NCI-H2107 treated with DMSO at 0.1 percent for 48 hours (cell line): ENCODE measurements around the gene NUDT13.

Experiments
- DNase-seq: peaks from one replicate; lab custom pipeline; 2025; ENCODE audit not compliant: unreplicated experiment; lab: John Stamatoyannopoulos, UW

NUDT13 gene

DNA sequence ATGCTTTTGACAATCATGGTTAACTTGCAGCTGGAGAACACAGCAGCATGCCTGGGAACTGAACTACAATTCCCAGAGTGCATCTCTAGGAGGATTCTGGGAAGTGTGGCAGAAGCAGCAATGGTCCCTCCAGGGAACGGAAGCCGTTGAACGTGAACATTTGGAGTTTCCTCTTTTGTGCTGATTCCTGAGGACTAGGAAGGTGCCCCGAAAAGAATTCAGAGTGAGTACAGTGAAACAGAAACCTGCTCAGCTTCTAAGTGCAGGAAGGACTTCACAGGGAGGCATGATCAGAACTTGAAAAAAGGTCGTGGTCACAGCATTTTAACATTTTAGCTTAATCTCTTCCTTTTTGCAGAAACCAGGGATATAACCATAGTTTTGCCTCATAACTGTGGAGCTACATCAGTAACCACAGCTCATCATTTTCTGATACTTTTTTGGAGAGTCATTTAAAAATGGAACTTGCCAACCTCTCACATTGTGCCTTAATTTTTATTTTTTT is at the start of gene NUDT13:
NUDT13 (plus strand) TSS at position 111 of the 505 bp plus-strand sequence. CDS start 3,911 bp downstream, outside the sequence.
- DNase-seq: no peak

DNA sequence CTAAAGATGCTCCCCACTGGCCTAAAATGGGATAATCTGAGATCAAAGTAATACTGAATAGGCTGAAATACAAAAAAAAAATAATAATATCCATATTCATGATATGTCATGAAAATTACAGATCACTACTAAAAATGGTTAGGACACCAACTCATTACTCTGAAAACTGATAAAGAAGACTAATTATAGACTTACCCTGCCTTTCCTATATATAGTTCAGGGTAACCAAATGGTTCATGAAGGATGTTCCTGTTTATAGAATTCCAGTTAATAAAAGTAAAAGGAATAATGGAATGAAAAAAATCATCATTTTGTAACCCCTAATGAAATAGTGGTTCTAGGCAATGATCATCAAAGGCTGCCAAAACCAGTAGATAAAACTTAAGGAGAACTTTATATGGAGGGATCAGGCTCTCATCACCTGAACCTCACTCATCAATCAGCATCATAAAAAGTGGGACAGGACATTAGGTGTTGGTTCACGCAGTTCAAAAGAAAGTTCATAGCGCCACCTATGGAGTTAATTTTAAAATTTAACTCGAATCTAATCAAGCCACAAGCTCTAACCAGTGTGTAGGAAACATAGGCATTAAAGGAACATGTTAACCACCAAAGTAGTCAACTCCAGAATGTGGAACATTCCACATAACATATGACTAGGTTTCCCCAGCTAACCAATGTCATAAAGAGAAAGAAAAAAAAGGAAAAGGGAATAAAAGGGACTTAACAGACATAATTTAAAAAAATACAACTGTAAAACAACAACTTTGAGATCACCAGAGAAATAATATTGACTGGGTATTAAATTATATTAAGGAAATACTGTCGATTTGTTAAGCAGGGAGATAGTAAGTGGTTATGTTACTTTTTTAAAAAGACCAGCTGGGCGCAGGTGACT is 49.3 kb upstream of the NUDT13 start:
- peak; percentile 6 for DNase-seq

DNA sequence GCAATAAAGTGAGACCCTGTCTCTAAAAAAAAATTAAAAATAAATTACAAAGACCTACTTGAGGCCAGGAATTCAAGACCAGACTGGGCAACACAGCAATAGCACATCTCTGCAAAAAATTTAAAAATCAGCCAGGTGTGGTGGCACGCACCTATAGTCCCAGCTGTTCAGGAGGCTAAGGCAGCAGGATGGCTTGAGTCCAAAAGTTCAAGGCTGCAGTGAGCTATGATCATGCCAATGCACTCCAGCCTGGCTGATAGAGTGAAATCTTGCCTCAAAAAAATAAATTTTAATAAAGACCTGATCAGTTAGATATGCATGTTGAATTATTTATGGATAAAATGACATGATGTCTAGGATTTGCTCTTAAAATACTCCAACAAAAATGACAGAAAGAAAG is 48.5 kb upstream of the NUDT13 start:
- no peak for DNase-seq

DNA sequence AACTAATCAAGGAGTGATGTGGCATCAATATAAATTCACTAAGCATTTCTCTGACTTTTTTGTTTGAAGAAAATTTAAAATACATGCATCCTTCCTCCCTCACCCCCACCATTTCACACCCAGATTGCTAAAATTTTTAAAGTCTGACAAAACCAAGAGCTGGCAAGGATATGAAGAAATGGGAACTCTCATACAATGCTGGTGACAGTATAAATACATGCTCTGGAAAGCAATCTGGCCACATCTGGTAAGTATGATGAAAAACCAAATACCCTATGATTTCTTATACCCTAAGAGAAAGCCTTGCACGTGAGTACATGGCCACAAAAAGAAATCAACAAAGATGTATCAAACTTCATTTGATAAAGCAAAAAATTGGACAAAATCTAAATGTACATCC is 44.8 kb upstream of the NUDT13 start:
- DNase-seq: no peak

DNA sequence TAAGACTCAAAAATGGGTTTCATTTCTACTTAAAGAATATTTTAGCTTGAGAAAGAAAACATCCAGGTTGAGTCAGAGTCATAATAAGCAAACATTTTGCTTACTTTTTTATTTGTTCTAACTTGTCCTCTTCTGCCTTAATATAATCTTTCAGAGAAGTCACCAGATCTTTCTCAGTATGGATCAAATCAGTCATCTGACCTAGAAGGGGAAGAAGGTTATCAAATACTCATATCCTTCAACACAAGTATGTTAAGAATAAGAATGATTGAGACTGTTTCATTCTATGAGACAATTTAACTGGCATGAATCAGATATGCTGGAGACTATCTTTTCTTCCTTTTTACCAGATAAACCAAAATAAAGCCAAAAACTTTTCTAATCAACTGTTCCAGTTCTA is 36.6 kb upstream of the NUDT13 start:
- DNase-seq: no peak

DNA sequence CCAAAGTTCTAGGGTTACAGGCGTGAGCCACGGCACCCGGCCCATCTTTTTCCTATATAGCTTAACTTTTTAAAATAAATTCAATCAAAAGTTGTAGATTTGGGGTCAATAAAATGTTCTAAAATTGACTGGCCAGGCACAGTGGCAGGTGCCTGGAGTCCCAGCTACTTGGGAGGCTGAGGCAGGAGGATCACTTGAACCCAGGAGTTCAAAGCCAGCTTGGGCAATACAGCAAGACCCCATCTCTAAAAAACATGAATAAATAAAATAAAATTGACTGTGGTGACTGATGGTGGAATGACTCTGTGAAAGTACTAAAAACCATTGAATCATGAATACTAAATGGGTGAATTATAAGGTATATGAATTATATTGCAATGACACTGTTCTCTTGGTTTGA is 34.4 kb upstream of the NUDT13 start:
- DNase-seq: no peak

DNA sequence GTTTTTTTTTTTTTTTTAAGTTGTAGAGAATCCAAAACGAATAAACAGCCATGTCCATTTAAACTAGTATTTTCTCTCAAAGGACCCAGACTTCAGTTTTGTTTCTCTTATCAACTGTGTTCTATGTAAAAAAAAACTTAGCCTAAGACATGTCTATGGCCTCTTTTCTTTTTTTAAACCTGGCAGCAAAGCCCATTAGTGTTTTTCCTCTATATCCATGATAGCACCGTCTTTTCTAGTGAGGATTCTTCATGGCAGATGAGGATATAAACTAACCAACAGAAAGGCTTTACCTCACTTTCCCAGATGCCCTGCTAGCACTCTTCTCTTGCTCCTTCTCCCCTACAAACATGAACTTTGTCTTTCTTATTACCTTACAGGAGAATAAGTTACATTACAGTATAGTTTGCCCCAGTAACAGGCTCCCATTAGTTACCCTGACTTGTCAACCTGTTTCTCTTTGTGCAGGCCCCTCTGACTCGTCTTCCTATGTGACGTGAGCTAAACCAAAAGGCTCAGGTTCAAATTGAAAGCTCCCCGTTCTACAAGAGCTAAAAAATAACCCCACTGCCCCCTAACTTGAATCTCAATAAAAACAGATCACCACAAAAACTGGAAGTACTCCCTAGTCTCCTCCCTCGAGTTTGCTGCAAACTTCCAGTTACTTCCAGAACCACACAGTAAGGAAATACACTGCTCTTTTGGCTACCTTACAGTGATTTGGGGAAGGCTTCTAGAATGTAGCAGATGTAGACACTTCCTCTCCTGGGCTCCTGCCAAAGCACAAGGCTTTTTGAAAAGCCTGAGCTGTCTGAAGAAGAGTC is 33.7 kb upstream of the NUDT13 start:
- DNase-seq: no peak

DNA sequence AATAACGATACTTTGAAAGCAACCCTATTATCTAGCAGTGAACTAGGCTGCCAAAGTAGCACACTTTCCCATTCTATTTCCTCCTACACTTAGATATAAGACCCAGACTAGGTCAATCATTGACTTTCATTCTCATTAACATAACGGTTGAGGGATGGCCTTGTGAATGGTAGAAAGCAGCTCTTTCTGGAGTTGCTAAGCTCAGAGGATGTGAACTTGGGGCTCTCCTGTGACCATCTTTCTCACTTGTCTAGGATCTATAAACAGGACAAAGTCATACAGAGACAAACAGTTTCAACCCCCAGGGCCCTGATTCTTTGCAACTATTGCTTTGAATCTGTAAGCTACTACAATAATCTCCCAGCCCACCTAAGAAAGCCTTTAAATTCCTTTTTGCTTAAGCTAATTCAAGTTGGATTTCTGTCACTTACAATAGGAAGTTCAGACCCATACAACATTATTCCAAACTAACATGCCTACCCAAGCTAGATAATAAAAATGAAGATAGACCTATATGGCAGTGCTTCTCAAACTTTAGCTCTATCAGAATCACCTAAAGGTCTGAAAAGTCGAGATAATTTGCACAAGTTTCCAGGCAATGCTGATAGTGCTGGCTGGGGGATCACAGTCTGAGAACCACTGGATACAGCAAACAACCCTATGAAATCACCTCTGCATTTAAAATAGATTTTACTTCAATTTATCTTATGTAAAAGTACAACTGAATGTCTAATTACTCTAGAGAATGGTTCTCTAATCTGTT is 30.3 kb upstream of the NUDT13 start:
- no peak for DNase-seq

DNA sequence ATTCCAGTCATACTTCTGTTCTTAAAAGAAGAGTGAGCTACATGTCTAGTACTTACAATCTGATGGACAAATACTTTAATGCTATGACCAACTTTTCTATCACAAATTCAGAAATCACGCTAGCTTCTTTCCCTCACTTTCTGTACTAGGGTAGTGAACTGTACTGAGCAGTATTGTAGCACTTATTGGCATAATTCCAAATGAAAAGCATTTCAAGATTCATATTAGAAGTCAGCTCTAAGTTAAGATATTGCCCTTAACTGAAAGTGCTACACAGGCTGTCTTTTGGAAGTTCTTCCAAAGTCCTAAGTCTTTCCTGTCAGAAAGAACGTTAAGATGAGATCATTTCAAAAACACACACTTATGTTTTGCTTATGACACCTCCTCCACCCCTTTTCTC is 27.0 kb upstream of the NUDT13 start:
- DNase-seq: no peak

DNA sequence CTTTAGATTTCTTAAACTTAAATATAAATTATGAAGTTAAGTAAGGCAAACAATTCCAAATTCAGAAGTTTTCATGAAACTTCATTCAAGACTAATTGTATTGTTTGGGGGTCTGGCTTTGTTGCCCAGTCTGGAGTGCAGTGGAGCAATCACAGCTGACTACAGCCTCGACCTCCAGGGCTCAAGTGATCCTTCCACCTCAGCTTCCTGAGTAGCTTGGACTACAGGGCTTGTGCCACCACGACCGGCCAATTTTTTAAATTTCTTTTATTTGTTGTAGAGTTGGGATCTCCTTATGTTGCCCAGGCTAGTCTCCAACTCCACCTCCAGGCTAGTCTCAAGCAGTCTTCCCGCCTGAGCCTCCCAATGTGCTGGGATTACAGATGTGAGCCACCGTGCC is 26.0 kb upstream of the NUDT13 start:
- DNase-seq: no peak

DNA sequence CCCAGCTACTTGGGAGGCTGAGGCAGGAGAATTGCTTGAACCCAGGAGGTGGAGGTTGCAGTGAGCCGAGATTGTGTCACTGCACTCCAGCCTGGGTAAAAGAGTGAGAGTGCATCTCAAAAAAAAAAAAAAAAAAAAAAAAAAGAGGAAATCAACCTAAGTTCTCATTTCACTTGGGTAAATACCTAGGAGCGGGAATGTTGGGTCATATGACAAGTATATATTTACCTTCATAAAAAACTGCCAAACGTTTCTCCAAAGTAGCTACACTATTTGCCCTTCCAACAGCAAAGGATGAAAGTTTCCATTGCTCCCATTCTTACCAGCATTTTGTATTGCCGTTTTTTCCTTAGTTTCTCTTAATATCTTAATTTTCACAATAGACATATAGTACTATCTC is 23.4 kb upstream of the NUDT13 start:
- DNase-seq: no peak

DNA sequence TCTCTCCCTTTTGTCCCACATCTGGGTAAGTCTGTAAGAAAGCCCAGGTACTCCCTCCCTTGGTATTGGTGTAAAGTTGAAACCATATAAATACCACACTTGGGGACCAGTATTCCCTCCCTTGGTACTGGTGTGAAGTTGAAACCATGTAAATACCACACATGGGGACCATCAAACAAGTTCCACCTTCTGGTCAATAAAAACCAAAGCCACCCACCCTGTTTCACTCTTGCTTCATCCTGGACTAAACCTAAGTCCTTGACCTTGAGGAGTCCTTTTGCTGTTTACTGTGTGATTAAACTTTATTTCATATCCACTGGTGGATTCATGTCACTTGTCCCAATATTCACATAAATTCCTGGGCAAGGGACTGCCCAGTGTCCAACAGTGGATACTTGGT is 22.0 kb upstream of the NUDT13 start:
- DNase-seq: no peak

DNA sequence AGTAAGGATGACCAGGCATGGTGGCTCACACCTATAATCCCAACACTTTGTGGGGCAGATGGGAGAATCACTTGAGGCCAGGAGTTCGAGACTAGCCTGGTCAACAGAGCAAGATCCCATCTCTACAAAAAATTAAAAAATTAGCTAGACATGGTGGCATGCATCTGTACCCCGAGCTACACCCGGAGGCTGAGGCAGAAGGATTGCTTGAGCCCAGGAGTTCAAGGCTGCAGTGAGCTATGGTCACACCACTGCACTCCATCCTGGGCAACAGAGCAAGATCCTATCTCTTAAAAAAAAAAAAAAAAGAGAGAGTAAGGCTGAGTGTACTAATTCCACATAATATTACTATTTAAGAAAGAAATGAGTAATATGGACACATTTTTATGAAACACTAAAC is 17.4 kb upstream of the NUDT13 start:
- no peak for DNase-seq

DNA sequence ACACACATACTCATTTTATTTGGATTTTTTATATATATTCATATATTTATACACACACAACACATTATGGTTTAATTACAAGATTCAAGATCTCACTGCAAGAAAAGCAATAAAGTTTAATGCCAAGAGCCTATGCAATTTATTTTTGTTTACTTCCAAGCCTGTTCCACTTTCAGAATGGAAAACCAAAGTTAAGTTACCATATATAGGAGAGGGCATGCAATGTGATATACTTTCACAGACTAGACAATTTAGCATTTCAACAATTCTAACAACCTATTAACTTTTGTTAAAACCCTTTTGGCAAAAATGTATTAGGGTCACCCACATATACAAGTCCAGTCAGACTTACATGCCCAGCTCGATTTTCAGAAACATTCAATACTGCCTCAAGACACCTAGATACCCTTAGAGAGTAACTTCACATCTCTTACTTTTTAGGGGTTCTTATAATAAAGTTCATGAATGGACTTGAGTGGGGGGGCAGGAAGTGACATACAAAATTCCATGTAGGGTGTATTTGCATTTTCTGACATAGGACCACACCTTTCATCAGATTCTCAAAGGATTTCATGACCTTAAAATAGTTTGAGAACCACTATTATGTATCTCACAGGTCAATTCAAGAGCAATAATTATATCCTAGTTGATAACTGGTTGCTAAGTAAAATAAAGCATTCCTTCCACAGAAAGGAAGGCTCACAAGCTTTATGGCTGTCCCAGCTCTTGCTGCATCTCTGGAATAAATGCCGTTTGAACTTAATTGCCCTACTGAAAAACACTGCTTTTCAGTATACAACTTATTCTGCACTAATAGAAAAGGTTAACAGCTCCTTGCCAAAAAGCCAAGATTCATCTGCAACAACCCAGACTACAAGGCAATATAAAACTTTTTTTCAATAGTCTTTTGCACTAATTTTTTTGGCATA is 16.1 kb upstream of the NUDT13 start:
- no peak for DNase-seq

DNA sequence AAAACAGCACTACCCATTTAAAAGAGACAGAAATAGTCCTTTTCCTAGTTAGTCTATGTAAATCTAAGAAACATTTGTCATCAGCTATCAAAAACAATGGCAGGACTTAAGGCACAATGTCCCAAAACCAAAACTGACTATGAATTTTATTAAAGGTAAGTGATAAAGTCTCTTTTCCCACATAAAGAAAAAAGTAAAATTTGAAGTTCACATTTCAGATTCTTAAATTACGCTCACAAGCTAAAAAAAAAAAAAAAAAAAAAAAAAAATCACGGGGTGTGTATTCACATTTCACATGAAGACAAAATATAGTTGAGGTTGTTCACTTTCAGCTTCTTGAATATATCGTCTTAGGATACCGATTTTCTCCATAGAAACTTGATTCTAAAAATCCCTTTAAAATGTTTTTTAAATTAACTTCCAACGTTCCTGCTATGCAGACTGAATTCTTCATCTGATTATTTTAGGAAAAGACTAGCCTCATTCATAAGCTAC is 15.2 kb upstream of the NUDT13 start:
- DNase-seq: no peak

DNA sequence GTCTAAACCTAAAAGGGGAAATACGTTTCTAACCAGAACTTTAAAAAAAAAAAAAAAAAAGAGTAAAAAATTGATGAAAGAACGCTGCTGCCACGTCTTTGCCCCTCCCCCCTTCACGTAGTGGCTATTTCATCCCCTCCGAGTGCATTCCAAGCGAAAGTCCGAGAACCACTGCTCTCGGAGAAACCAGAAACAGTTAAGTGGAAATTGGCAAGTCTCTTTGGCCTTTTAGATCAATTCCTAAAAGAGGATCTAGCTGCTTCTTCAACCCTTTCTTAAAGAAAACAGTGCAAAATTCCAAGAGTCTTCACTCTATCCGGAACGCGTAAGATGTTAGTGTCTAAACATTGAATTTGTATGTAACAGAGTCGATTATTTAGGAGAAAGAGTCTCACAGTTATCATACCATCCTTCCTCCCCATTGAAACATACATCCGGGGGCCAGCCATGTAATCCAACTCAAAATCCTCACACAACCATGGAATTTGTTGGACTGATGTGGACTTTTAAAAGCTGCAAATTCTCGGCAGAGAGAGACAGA is 14.7 kb upstream of the NUDT13 start:
- no peak for DNase-seq

DNA sequence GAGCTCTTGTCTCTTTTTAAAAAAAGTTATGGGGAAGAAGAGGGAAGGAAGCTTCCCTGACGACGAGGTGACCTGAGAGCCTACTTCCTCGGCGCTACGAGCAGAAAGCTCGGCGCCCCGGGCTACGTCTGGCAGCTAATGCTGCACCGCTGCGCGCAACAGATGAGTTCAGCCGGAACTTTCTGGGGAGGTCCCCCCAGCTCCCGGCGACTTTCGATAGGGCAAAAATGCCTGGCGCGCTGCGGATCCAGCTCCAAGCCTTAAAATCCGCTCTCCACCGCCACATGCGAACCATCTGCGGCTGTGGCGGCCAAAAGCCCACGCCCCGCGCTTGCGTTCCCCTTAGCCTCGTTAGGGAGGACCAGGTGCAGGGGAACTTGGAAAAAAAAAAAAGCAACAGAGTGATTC is 14.2 kb upstream of the NUDT13 start:
- DNase-seq: no peak

DNA sequence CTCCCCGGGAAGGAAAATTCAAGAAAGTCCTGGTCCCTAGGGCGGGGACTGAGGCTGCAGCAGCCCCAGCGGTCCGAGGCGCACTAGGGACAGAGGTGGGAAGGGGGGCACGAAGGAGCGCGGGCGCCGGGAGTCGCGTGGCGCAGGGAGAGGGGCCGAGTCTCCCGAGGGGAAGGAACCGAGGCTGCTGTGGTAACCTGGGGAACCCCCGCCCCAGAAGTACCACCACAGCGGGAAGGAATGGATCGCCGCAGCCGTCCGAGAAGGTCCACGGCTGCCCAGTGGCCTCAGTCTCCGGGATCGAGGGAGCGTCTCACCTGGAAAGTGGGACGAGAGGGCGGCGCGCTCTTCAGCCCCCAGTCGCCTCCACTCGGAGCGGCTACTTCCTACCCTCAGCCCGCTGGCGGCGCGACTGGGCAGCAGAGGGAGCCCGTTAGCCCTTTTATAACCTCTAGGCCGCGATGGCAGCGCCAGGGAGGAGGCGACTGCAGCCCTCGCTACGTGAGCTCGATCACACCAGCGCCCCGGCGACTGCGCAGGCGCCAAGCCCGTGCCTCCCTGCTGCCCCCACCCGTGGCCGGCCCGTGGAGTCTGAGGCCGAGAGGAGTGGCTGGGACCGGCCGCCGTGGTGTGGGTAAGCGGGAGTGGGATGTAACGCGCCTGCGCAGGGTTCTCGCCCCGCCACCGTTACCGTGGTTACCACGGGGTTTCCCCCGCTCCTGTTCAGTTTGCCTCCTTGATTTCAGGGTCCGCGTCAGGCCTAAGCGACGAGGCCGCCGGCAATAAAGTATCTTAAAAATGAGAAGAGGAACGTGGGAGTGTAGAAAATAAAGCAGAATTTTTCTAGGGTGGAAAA is 13.6 kb upstream of the NUDT13 start, which contains the start of gene P4HA1:
P4HA1 (minus strand) TSS at position 418 of the 856 bp plus-strand sequence. CDS start 21,983 bp downstream, outside the sequence.
- peak; percentile 72 for DNase-seq

DNA sequence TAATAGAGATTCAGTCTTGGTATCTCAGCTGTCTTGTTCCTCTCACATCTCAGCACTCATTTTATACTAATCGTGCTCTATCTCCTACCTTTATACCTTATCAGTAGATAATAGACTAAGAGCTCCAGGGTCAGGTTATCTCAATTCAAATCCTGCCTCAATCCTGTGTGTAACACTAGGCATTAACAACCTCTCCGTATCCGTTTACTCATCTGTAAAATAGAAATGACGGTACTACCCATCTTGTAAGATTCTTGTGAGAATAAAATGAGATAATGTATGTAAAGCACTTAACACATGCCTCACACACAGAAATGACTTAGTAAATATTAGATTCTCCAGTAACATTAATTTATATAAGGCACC is 13.0 kb upstream of the NUDT13 start:
- no peak for DNase-seq
